HG03159 (cell line): ENCODE measurements around the gene AP1B1.

ENCODE experiments used
- ATAC-seq: cut with Tn5 transposase; IDR thresholded peaks from one replicate; pipeline ENCODE4 v1.9.1; 2021; ENCODE audit warnings: mild to moderate bottlenecking, moderate library complexity; ENCODE audit not compliant: unreplicated experiment

Gene AP1B1

GRCh38 chr22:29302681-29303465 is 85.5 kb downstream of the AP1B1 start:
- ATAC-seq: no peak

DNA sequence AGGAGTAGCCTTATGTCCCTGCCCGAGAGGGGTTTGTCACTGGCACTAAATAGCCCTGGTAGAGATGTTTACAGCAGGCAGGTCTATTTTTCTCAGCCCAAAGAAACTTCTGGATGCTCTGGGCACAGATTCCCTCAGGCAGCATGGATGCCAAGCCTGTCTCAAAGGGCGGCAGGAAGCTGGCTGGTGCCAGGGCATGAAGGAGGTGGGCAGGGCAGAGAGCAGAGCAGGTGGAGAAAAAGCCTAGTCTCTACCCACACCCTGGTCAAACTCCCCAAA is 86.0 kb downstream of the AP1B1 start:
- ATAC-seq: no peak

DNA sequence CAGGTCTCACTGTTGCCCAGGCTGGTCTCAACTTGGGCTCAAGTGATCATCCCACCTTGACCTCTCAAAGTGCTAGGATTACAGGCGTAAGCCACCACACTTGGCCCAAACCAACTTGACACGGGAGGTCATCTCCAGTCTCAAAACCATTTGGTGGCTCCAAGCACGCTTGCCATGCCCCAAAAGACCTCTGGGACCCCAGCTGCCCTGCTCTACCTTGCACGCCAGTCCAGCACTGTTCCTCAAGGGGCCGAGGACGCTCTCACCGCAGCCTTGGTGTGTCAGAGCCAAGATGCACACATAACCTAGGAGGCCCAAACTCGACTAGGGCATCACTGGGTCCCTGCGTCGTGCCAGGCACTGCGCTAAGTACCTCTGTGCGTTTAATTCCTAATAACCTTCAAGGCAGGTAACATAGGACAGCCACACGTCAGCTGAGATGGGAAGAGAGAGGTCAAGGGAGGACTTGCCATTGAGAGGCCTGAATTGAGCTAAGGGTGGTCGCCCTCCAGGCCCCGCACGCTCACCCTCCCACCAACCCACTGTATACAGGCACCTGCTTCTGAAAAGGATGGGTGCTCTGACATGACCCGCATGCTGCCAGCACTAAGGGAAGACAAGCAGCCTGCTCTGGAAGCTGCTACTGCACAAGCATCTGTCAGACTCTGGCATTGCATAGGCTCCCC is 86.5 kb downstream of the AP1B1 start:
- no peak for ATAC-seq

GRCh38 chr22:29300807-29301601 is 87.4 kb downstream of the AP1B1 start:
- ATAC-seq: no peak

- no peak for ATAC-seq
Measured at GRCh38 chr22:29300467-29300806, 87.9 kb downstream of the AP1B1 start.

GRCh38 chr22:29299136-29299900 is 89.1 kb downstream of the AP1B1 start:
- no peak for ATAC-seq

GRCh38 chr22:29298641-29299040 is 89.7 kb downstream of the AP1B1 start:
- no peak for ATAC-seq

DNA sequence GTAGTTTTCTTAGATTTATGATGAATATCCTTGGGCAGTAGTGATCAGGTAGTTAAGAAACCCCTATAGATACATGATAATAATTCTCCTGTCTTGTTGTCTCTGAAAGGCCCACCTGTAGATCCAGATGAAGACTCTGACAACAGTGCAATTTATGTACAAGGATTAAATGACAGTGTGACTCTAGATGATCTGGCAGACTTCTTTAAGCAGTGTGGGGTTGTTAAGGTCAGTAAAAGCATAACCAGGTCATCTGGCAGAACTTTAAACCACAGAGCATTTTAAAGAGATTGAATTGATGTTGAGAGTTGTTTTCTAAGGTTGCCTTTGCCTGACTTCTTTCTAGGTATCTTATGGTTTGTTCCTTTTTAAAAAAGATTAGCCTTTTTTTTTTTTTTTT is 96.0 kb downstream of the AP1B1 start:
- no peak for ATAC-seq

GRCh38 chr22:29291215-29291614 is 97.2 kb downstream of the AP1B1 start:
- ATAC-seq: no peak

DNA sequence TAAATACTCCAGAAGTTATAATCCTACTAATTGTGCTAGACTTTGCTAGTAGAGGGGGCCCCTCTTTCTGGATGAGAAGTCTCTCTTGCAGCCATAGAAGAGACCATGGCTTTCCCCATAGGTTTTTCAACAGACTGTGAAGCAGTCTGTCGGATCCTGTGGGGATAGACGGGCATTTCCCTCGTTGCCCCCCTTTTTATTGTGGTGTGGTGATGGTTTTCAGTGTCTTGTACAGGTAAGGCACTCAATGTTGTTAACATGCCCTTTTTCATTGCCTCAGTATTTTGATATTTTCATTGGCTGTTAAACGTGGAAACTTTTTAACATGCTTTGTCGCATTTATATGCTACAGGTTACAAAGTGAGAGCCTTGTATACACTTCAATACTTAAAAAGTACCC is 98.3 kb downstream of the AP1B1 start:
- no peak for ATAC-seq

- ATAC-seq: no peak
Measured at GRCh38 chr22:29288837-29289236, 99.5 kb downstream of the AP1B1 start.

GRCh38 chr22:29284196-29284595 is 104.2 kb downstream of the AP1B1 start:
- ATAC-seq: no peak

DNA sequence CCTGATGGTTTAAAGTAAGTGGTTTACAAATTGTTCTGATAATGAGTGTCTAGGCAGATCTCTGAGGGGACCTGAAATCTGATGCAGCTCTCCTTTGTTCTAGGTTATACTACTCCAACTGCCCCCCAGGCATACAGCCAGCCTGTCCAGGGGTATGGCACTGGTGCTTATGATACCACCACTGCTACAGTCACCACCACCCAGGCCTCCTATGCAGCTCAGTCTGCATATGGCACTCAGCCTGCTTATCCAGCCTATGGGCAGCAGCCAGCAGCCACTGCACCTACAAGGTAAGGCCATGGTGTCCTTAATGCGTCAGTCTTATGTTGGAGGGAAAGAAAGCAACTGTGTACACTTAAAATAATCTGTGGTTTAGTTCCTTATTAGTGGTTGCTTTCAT is 110.4 kb downstream of the AP1B1 start:
- ATAC-seq: no peak
